B cell (primary cell): ENCODE data around the gene PRUNE2. TPM values are rescaled to one million over a fixed set of nuclear protein-coding genes. Genes with fewer than 3 reads are reported as not detected.

Source experiments
- ATAC-seq: fragments of 200-7000 bp; cut with Tn5 transposase; one replicate; pipeline ENCODE4 v1.10.0; 2021; ENCODE audit warnings: low read depth, mild to moderate bottlenecking, moderate number of reproducible peaks, moderate library complexity
- CTCF ChIA-PET: fragments of 350-600 bp; sonication (Branson Sonifier 250); formaldehyde crosslinking; loops from one replicate; lab custom pipeline; 2021; ENCODE audit warnings: antibody characterized with exemption, inconsistent platforms; lab: Charles Lee
- POLR2A ChIA-PET: fragments of 350-600 bp; sonication (Branson Sonifier 250); formaldehyde crosslinking; loops from one replicate; lab custom pipeline; 2021; ENCODE audit warnings: antibody characterized with exemption; lab: Charles Lee
- DNase-seq: peaks from one replicate; pipeline ENCODE4 v3.0.0; 2013
- H2AFZ ChIP-seq: 2 replicates; pipeline ENCODE4 v1.6.1; 2012; ENCODE audit warnings: mild to moderate bottlenecking, low read depth, low read length; ENCODE audit not compliant: insufficient read depth, poor library complexity, severe bottlenecking
- H3K27ac ChIP-seq, 2 donors: 1 replicate in 1 of 2; 2 replicates in 1 of 2; pipeline ENCODE4 v1.5.1; 2012 to 2013; ENCODE audit warnings: low read length in 2 of 2, mild to moderate bottlenecking in 2 of 2, moderate library complexity in 1 of 2
- H3K27me3 ChIP-seq, 4 experiments: fragments of 200-600 bp in 1 of 4; sonication (generic) in 1 of 4; replicated peaks in 1 of 4; 1 replicate in 2 of 4; 2 replicates in 2 of 4; pipeline versions ENCODE4 v1.6.1 to v1.7.0; 2013 to 2016; ENCODE audit warnings: low read length in 3 of 4, mild to moderate bottlenecking in 2 of 4, mixed read lengths in 1 of 4, moderate library complexity in 1 of 4; ENCODE audit not compliant: insufficient read depth in 4 of 4, control insufficient read depth in 3 of 4; ENCODE audit errors: control extremely low read depth in 1 of 4
- H3K36me3 ChIP-seq, 2 experiments: replicated peaks in 1 of 2; 1 replicate in 1 of 2; 2 replicates in 1 of 2; pipeline versions ENCODE4 v1.6.1 to v1.7.1; 2013; ENCODE audit warnings: low read length in 1 of 2; ENCODE audit not compliant: insufficient read depth in 2 of 2, control insufficient read depth in 1 of 2; ENCODE audit errors: control extremely low read depth in 1 of 2, extremely low read depth in 1 of 2
- H3K4me1 ChIP-seq, 2 donors: fragments of 200-600 bp in 1 of 2; sonication (generic) in 1 of 2; 1 replicate in 1 of 2; 2 replicates in 1 of 2; pipeline versions ENCODE4 v1.5.1 to v1.6.1; 2013 to 2017; ENCODE audit warnings: low read length in 2 of 2; ENCODE audit not compliant: control insufficient read depth in 2 of 2, insufficient read depth in 2 of 2
- H3K4me2 ChIP-seq: replicated peaks from 2 replicates; pipeline ENCODE3; 2012; ENCODE audit warnings: mild to moderate bottlenecking, low read depth, low read length; ENCODE audit not compliant: poor library complexity, severe bottlenecking
- H3K4me3 ChIP-seq, 5 experiments: fragments of 200-600 bp in 1 of 5; sonication (generic) in 1 of 5; 1 replicate in 3 of 5; 2 replicates in 2 of 5; pipeline versions ENCODE4 v1.5.1 to v1.7.0; 2011 to 2016; ENCODE audit warnings: low read length in 4 of 5, mild to moderate bottlenecking in 4 of 5, low read depth in 2 of 5, control low read depth in 1 of 5, moderate library complexity in 1 of 5; ENCODE audit not compliant: insufficient read depth in 1 of 5; ENCODE audit errors: control extremely low read depth in 1 of 5, extremely low read depth in 1 of 5
- H3K79me2 ChIP-seq: fragments of 200-600 bp; sonication (generic); one replicate; pipeline ENCODE4 v1.6.0; 2016; ENCODE audit warnings: low read length; ENCODE audit not compliant: control insufficient read depth, insufficient read depth
- H3K9ac ChIP-seq: fragments of 200-600 bp; sonication (generic); 2 replicates; pipeline ENCODE4 v1.6.1; 2017; ENCODE audit warnings: mild to moderate bottlenecking, low read length, moderate library complexity
- H3K9me3 ChIP-seq, 3 donors: one replicate each; pipeline versions ENCODE4 v1.6.1 to v1.7.1; 2013; ENCODE audit warnings: low read length in 2 of 3; ENCODE audit not compliant: control insufficient read depth in 2 of 3, insufficient read depth in 1 of 3; ENCODE audit errors: control extremely low read depth in 1 of 3
- H4K20me1 ChIP-seq: 2 replicates; pipeline ENCODE4 v1.6.0; 2012; ENCODE audit warnings: mild to moderate bottlenecking, low read length; ENCODE audit not compliant: insufficient read depth, control insufficient read depth, poor library complexity, severe bottlenecking
- H3K27ac Mint-ChIP-seq: one replicate; pipeline ENCODE4 v1.8.0; 2021; ENCODE audit warnings: mixed read lengths
- H3K27me3 Mint-ChIP-seq: one replicate; pipeline ENCODE4 v1.8.0; 2021; ENCODE audit warnings: mixed read lengths
- H3K4me1 Mint-ChIP-seq: one replicate; pipeline ENCODE4 v1.8.0; 2021; ENCODE audit warnings: mixed read lengths
- H3K4me3 Mint-ChIP-seq: one replicate; pipeline ENCODE4 v1.8.0; 2021; ENCODE audit warnings: mixed read lengths
- H3K9me3 Mint-ChIP-seq: one replicate; pipeline ENCODE4 v1.8.0; 2022; ENCODE audit warnings: mixed read lengths; ENCODE audit not compliant: insufficient read depth
- CTCF ChIP-seq: fragments of 200-600 bp; IDR thresholded peaks from one replicate; pipeline ENCODE4 v1.8.0; 2022; ENCODE audit warnings: antibody characterized with exemption, mild to moderate bottlenecking
- EZH2 ChIP-seq: IDR thresholded peaks from 2 replicates; pipeline ENCODE4 v1.6.1; 2012; ENCODE audit warnings: borderline replicate concordance, low read depth, mild to moderate bottlenecking, moderate library complexity, low read length; ENCODE audit not compliant: insufficient read depth, poor library complexity, severe bottlenecking
- WGBS: methylation state at CpG from one replicate; pipeline ENCODE4 v1.1.5; 2013; ENCODE audit warnings: missing lambda C conversion rate; ENCODE audit not compliant: insufficient coverage; 5-methylcytosine and 5-hydroxymethylcytosine counted together
- intact Hi-C: fragments of 100-400 bp; cut with micrococcal nuclease; formaldehyde crosslinking; loops from one replicate; pipeline ENCODE4 v1.10.0; 2022
- polyA plus RNA-seq: library from polyadenylated mRNA; depleted of rRNA; stranded (reverse); fragments of >200 nt; gene quantifications from 2 replicates; pipeline ENCODE4 v1.2.3, GENCODE V29; 2012
- total RNA-seq, 2 donors: library from RNA; stranded (reverse); fragments of 120-200 nt in 1 of 2; gene quantifications; 1 replicate in 1 of 2; 2 replicates in 1 of 2; pipeline versions ENCODE4 v1.2.3 to v1.2.4, GENCODE V29; 2013 to 2022

PRUNE2 gene
- total and polyA plus RNA-seq, 2 donors (not counting 1 experiment from before 2014, with no cell fraction given), result 0.12 TPM; not detected in 1

- Histone ChIP-seq H3K4me3 (no peak overlapping the region), H2AFZ (no peak overlapping the region), H3K4me1 (peaks cover 17 to 20% of the 10 kb centered on the region in 2 donors), H3K9ac (no peak overlapping the region), H3K27me3 (no peaks in the 10 kb centered on the region), H3K27ac (no peak overlapping the region), H3K4me2 (no peak overlapping the region), H3K9me3 (no peaks in the 10 kb centered on the region), H3K79me2 (no peaks in the 10 kb centered on the region), H4K20me1 (no peaks in the 10 kb centered on the region), H3K36me3 (no peaks in the 10 kb centered on the region)
- POLR2A ChIA-PET, result interaction anchor here (0.7 to 0.9 kb wide), 2 partner anchors 42 to 177 kb away, joined by 3 to 4 read pairs; no protein-coding TSS in a partner anchor
- no peak for DNase-seq
- H3K27me3 Mint-ChIP-seq, result no peaks in the 10 kb centered on the region
- TF ChIP-seq CTCF (no peak), EZH2 (no peak)
- ATAC-seq, result no peak
- peaks cover 21% of the 10 kb centered on the region for H3K4me1 Mint-ChIP-seq
- CTCF ChIA-PET, result interaction anchor here (0.7 to 1.7 kb wide), 3 partner anchors 39 to 237 kb away, joined by 3 to 6 read pairs (median 4); no protein-coding TSS in a partner anchor
- H3K27ac Mint-ChIP-seq, result no peak overlapping the region
- H3K4me3 Mint-ChIP-seq, result no peak overlapping the region
- intact Hi-C loops, result no loop called here
- WGBS, result no CpG with 5 or more reads among the region's 2 CpGs
- no peaks in the 10 kb centered on the region for H3K9me3 Mint-ChIP-seq
Observed at GRCh38 chr9:76619640-76620039, 286.3 kb downstream of the PRUNE2 start.

- TF ChIP-seq EZH2 (no peak), CTCF (no peak)
- H2AFZ ChIP-seq, result no peak overlapping the region
- ChIA-PET CTCF (interaction anchor here (0.7 to 1.7 kb wide), 3 partner anchors 40 to 237 kb away, joined by 3 to 6 read pairs (median 4); no protein-coding TSS in a partner anchor), POLR2A (interaction anchor here (0.9 kb wide), 2 partner anchors 10 to 42 kb away, joined by 3 read pairs; no protein-coding TSS in a partner anchor)
- H3K36me3 ChIP-seq, result no peaks in the 10 kb centered on the region
- no peak overlapping the region for H3K4me2 ChIP-seq
- no peak overlapping the region for H3K27ac ChIP-seq
- intact Hi-C loops, result no loop called here
- no peaks in the 10 kb centered on the region for H3K9me3 ChIP-seq
- H3K4me1 ChIP-seq, result peaks cover 17 to 20% of the 10 kb centered on the region in 2 donors
- no peaks in the 10 kb centered on the region for H4K20me1 ChIP-seq
- Mint-ChIP-seq H3K9me3 (no peaks in the 10 kb centered on the region), H3K27me3 (no peaks in the 10 kb centered on the region), H3K27ac (no peak overlapping the region), H3K4me1 (peaks cover 16% of the 10 kb centered on the region), H3K4me3 (no peak overlapping the region)
- no peak for DNase-seq
- no peak for ATAC-seq
- H3K9ac ChIP-seq, result no peak overlapping the region
- H3K27me3 ChIP-seq, result no peaks in the 10 kb centered on the region
- no peaks in the 10 kb centered on the region for H3K79me2 ChIP-seq
- no peak overlapping the region for H3K4me3 ChIP-seq
Observed at GRCh38 chr9:76619197-76619596, 286.7 kb downstream of the PRUNE2 start.
